ENCODE measurements around the gene FRS3.

The FRS3 gene

GRCh38 chr6:41747256-41748101, 32.2 kb downstream of the FRS3 start, which contains the start of gene PGC:
Gene PGC (minus strand): TSS chr6:41747397. CDS start chr6:41747334, 63 bp downstream.
- TF ChIP-seq GATA3 (IDR thresholded peaks at IDR 0.05; ENCODE audit: low read depth, low read length) (no peak), GATA2 (IDR thresholded peaks at IDR 0.05; ENCODE audit: low read depth, low read length) (no peak)

- TF ChIP-seq GATA3 (IDR thresholded peaks at IDR 0.05; ENCODE audit: low read depth, low read length) (no peak), GATA2 (IDR thresholded peaks at IDR 0.05; ENCODE audit: low read depth, low read length) (no peak)
Observed at GRCh38 chr6:41746107-41746506, 33.6 kb downstream of the FRS3 start.

DNA sequence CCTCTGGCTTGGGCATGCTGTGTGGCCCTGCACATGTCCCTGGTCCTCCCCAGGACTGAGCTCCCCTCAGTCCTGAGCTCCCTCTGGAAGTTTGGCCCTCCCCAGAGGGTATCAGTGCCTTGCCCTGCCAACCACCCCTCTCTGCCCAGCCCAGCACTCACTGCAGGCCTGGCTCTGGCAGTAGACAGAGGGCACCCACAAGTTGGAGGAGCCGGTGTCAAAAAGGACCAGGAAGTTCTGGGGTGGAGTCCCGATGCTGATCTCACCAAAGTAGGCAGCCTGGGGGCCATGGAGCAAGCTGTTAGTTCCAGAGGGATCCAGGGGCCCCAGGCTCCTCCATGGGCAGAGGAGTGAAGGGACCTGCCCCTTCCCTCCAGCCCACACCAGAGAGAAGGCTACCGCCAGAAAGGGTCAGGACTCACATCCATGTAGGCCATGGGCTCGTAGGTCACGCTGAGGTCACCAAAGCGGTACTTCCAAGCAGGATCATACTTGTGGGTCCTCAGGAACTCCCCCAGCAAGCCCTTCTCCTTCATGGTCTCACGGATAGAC, 35.4 kb downstream of the FRS3 start:
- TF ChIP-seq GATA2 (IDR thresholded peaks at IDR 0.05; ENCODE audit: low read depth, low read length) (no peak), GATA3 (IDR thresholded peaks at IDR 0.05; ENCODE audit: low read depth, low read length) (no peak)

DNA sequence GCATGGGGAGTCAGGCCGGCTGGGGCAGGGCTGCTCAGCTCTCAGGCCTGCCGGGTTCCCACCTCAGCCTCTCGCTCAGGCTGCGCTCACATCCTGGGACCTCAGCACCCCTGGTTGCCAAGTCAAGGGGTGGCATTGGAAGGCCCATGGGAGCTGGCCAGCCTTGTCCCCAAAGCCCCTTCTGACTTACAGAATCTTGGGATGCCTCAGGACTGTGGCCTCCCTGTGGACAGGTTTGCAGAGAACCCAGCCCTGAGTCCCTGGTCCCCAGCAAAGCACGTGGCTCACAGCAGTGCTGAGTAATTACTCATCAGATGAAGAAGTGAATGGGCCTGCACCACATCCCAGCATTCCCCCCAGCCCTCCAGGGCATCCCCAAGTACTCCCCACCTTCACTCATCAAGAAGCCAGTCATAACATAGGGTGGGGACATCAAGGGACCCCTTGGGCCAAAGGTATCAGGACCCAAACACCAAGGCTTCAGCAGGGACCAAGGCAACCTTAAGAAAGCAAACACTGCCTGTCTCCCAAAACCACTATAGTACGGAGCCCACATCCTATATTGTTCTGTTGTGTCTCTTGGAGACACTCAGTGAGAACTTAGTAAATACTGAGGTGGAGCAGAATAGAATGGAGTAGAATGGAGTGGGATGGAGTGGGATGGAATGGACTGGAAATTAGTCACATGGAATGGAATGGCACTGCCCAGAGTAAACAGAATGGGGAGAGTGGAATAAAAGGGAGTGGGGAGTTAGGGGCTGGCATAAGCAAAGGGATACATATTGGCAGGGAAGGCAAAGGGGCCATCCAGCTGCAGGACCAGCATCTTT, 36.1 kb downstream of the FRS3 start:
- TF ChIP-seq GATA2 (IDR thresholded peaks at IDR 0.05; ENCODE audit: low read depth, low read length) (no peak), GATA3 (IDR thresholded peaks at IDR 0.05; ENCODE audit: low read depth, low read length) (no peak)

- TF ChIP-seq GATA2 (IDR thresholded peaks at IDR 0.05; ENCODE audit: low read depth, low read length) (no peak), GATA3 (IDR thresholded peaks at IDR 0.05; ENCODE audit: low read depth, low read length) (no peak)
Observed at GRCh38 chr6:41741625-41742490, 37.8 kb downstream of the FRS3 start.

GRCh38 chr6:41740366-41741162, 39.1 kb downstream of the FRS3 start:
- no peak for TF ChIP-seq GATA2 (IDR thresholded peaks at IDR 0.05; ENCODE audit: low read depth, low read length)
- TF ChIP-seq GATA3 (IDR thresholded peaks at IDR 0.05; ENCODE audit: low read depth, low read length): no peak

- TF ChIP-seq GATA3 (IDR thresholded peaks at IDR 0.05; ENCODE audit: low read depth, low read length) (no peak), GATA2 (IDR thresholded peaks at IDR 0.05; ENCODE audit: low read depth, low read length) (no peak)
Observed at GRCh38 chr6:41739041-41739440, 40.7 kb downstream of the FRS3 start.

DNA sequence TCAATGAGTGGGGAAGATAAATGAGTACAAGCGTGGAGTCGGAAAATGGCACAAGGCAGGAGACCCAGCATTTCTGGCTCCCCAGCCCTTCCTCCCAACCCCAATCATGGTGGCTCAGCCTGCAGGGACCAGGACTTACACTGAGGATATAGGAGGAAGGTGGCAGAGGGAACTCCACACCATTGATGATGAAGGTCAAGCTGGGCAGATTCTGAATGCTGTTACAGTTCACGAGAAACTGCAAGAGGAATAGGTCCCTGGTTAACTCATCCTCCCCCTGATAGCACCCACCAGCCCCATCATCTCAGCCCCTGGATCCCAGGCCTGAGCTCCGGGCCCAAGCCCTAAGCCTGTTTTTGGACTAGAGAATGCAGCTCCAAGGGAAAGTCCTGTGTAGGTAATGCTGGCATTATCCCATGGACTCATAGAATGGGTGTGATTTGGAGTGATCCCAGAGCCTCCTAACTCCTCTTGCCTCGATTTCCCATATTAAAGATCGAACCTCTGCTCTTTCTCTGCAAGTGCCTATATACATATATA, 42.0 kb downstream of the FRS3 start:
- TF ChIP-seq GATA3 (IDR thresholded peaks at IDR 0.05; ENCODE audit: low read depth, low read length) (no peak), GATA2 (IDR thresholded peaks at IDR 0.05; ENCODE audit: low read depth, low read length) (no peak)

DNA sequence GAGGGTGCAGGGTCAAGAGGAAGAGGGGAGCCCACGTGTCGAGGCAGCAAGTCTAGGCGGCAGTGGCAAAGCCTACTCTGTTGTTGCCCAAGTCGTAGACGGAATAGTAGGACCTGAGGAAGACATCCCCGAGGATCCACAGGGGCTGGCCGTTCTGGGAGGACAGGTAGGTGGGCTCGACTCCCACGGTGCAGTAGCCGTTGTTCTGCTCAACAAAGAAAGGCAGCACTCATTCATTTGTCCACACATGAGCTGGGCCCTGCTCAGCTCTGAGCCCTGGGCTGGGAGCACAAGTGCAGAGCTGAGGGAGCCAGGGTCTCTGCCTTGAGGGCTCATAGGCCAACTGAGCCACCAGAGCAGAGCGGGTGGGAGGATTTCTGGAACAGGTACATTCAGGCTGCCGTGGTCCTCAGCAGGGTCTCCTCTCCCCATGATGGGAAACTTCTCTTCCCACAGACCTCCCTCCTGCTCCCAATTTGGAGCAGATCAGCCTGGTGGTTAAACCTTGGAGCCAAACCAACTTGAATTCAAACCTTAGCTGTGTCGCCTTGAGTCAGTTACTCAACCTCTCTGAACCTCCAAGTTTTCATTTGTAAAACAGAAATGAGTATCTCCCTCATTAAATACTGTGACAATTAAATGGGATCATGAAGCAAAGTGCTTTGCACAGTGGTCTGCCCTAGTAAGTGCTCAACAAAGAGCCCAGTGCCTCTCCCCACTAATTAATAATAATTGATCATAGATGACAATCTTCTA, 42.7 kb downstream of the FRS3 start:
- TF ChIP-seq GATA2 (IDR thresholded peaks at IDR 0.05; ENCODE audit: low read depth, low read length) (no peak), GATA3 (IDR thresholded peaks at IDR 0.05; ENCODE audit: low read depth, low read length) (no peak)

DNA sequence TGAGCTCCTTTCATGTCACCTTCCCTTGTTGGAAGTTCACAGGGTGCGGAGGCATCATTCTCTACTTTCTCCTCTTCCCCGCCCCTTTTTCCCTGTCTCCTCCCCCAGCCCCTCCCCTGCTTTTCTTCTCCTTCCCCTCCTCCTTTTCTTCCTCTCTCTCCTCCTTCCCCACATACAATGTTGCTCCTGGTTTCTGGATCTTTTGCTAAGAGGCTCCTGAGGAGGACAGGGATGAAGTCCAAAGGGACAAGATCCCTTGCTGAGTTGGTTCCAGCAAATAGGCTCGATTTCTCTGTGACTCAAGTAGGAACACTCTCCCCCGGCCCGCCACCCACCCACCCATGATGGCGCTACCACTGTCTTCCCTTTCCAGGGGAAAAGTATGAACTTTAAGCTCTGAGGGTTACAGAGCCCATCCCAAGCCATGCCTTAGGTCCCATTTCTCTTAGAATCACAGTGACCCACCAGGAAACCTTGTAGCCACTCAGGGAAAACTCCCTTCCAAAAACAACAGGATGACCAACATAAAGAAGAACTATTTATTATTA, 43.4 kb downstream of the FRS3 start:
- TF ChIP-seq GATA3 (IDR thresholded peaks at IDR 0.05; ENCODE audit: low read depth, low read length) (no peak), GATA2 (IDR thresholded peaks at IDR 0.05; ENCODE audit: low read depth, low read length) (no peak)

GRCh38 chr6:41735427-41736185, 44.1 kb downstream of the FRS3 start, which contains the start of gene TFEB:
Gene TFEB (minus strand): TSS chr6:41735608. CDS start chr6:41691213, 44,395 bp downstream.
- TF ChIP-seq GATA3 (IDR thresholded peaks at IDR 0.05; ENCODE audit: low read depth, low read length) (no peak), GATA2 (IDR thresholded peaks at IDR 0.05; ENCODE audit: low read depth, low read length) (no peak)
